ENCODE results near the gene TMEM92. TPM values are rescaled to one million over a fixed set of nuclear protein-coding genes. Genes with fewer than 3 reads are reported as not detected.

The TMEM92 gene
- total RNA-seq (1 to 10 TPM in 1 of 2 donors, under 1 TPM in 1; 0.94 to 1.4 TPM), polyA plus RNA-seq (10 to 100 TPM in 1 of 2 donors, not detected in 1; 12.4 TPM)
- long read RNA-seq, donor 1, partial matches to known transcripts, result 0 of 2 reads
- long read RNA-seq, donor 1, other reads (novel, unspliced or antisense), result 2 of 2 reads
- long read RNA-seq, donor 2, partial matches to known transcripts, result 0 of 2 reads
- long read RNA-seq, donor 2, other reads (novel, unspliced or antisense), result 0 of 2 reads

DNA sequence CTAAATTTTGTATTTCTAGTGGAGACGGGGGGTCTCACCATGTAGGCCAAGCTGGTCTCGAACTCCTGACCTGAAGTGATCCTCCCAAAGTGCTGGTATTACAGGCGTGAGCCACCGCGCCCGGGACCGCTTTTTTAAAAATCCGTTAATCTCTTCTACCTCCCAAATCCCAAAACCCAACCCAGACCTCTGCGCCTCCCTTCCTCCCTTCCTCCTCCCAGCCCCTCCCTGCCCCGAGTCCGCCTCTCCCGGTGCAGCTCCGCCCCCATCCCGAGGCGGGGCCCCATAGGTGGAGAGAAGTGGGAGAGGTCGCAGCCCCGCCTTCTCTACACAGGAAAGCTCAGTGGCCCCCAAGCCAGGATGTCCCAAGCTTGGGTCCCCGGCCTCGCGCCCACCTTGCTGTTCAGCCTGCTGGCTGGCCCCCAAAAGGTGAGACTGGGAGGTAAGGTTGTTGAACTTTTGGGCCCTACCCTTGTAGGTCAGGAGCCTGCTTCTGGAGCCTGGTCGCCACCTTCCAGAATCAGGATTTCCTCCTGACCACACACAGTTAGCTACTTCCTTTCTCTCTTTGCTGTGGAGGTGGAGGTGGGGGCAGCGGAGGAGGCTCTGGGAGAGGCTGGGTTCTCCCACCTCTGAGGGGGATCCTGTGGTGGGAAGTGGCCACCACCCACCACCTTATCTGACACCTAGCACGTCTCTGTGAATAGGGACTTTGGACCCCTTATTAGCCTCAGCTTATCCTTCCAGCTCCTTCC, at the start of gene TMEM92:
TSS of gene TMEM92 (plus strand) at position 325 of the 755 bp plus-strand sequence. CDS start at position 361, 36 bp downstream.
- Histone ChIP-seq H3K27ac (ENCODE audit: low read depth in 1 of 2, low read length in 2 of 2) (no peak within 1 kb of the TSS), H3K4me1 (ENCODE audit: control insufficient read depth in 1 of 2, insufficient read depth in 2 of 2, low read length in 2 of 2) (no peaks in the 10 kb centered on the region), H3K27me3 (ENCODE audit: control insufficient read depth in 1 of 2, insufficient read depth in 2 of 2, low read length in 1 of 2) (no peaks in the 10 kb centered on the region), H3K36me3 (ENCODE audit: control insufficient read depth in 1 of 2, insufficient read depth in 2 of 2, low read length in 1 of 2) (no peaks in the 10 kb centered on the region), H3K4me3 (ENCODE audit: low read length in 2 of 2) (peak within 1 kb of the TSS in 1 of 2 donors; percentile 10), H3K9me3 (ENCODE audit: control insufficient read depth, low read length) (no peaks in the 10 kb centered on the region)
- 29 to 31% methylated on average over 23 of the region's 23 CpGs for WGBS, 2 donors
- intact Hi-C loops (cut with DNase I), result no loop called here
- no peak for ATAC-seq (ENCODE audit: low FRiP score)
- DNase-seq, result peak in 1 of 2 donors; percentile 63

DNA sequence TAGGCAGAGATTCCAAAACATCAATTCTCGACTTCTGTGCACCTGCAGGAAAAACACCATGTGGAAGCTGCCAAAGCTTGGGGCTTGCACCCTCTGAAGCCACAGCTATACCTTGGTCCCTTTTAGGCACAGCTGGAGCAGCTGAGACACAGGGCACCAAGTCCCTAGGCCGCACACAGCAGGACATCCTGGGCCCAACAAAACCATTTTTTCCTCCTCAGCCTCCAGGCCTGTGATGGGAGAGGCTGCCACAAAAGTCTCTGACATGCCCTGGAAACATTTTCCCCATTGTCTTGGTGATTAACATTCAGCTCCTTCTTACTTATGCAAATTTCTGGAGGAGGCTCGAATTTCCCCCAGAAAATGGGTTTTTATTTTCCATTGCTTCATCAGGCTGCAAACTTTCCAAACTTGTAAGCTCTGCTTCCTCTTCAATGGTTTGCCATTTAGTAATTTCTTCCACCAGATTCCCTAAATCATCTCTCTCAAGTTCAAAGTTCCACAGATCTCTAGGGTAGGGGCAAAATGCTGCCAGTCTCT, 48.5 kb upstream of the TMEM92 start:
- no peaks in the 10 kb centered on the region for H3K36me3 ChIP-seq (ENCODE audit: control insufficient read depth in 1 of 2, insufficient read depth in 2 of 2, low read length in 1 of 2)
- intact Hi-C loops (cut with DNase I), result no loop called here
- DNase-seq (peak in 1 of 2 donors; percentile 17), ATAC-seq (ENCODE audit: low FRiP score) (no peak)
- H3K27ac ChIP-seq (ENCODE audit: low read depth in 1 of 2, low read length in 2 of 2), result no peak overlapping the region
- no peaks in the 10 kb centered on the region for H3K9me3 ChIP-seq (ENCODE audit: control insufficient read depth, low read length)
- WGBS, 2 donors, result 78 to 90% methylated on average over 3 of the region's 3 CpGs
- no peaks in the 10 kb centered on the region for H3K27me3 ChIP-seq (ENCODE audit: control insufficient read depth in 1 of 2, insufficient read depth in 2 of 2, low read length in 1 of 2)
- no peak overlapping the region for H3K4me3 ChIP-seq (ENCODE audit: low read length in 2 of 2)
- peaks cover 2 to 3% of the 10 kb centered on the region in 2 donors for H3K4me1 ChIP-seq (ENCODE audit: control insufficient read depth in 1 of 2, insufficient read depth in 2 of 2, low read length in 2 of 2)

DNA sequence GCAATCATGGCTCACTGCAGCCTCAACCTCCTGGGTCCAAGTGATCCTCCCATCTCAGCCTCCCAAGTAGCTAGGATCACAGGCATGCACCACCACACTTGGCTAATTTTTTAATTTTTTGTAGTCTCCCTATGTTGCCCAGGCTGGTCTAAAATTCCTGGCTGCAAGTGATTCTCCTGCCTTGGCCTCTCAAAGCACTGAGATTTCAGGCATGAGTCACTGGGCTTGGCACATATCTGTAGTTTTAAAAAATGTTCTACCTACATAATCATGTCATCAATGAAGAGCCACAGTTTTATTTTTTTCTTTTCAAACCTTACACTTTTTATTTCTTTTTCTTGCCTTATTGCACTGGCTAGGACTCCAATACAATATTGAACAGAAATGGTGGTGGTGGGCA, 39.7 kb upstream of the TMEM92 start:
- Histone ChIP-seq H3K27ac (ENCODE audit: low read depth in 1 of 2, low read length in 2 of 2) (no peak overlapping the region), H3K9me3 (ENCODE audit: control insufficient read depth, low read length) (no peaks in the 10 kb centered on the region), H3K36me3 (ENCODE audit: control insufficient read depth in 1 of 2, insufficient read depth in 2 of 2, low read length in 1 of 2) (no peaks in the 10 kb centered on the region), H3K4me1 (ENCODE audit: control insufficient read depth in 1 of 2, insufficient read depth in 2 of 2, low read length in 2 of 2) (peaks cover 0 to 4% of the 10 kb centered on the region in 2 donors), H3K4me3 (ENCODE audit: low read length in 2 of 2) (no peak overlapping the region), H3K27me3 (ENCODE audit: control insufficient read depth in 1 of 2, insufficient read depth in 2 of 2, low read length in 1 of 2) (no peaks in the 10 kb centered on the region)
- no peak for ATAC-seq (ENCODE audit: low FRiP score)
- intact Hi-C loops (cut with DNase I), result no loop called here
- DNase-seq, result no peak

DNA sequence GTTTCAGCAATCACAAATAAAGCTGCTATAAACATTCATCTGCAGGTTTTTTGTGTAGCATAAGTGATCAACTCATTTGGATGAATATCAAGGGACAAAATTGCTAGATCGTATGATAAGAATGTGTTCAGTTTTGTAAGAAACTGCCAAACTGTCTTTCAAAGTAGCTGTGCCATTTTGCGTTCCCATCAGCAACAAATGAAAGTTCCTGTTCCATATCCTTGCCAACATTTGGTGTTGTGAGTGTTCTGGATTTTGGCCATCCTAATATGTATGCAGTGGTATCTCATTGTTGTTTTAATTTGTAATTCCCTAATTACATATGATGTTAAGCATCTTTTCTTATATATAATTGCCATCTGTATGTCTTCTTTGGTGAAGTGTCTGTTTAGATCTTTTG, 36.4 kb upstream of the TMEM92 start:
- DNase-seq (no peak), ATAC-seq (ENCODE audit: low FRiP score) (no peak)
- WGBS, 2 donors, result 15 to 21% methylated on average over 2 of the region's 2 CpGs

DNA sequence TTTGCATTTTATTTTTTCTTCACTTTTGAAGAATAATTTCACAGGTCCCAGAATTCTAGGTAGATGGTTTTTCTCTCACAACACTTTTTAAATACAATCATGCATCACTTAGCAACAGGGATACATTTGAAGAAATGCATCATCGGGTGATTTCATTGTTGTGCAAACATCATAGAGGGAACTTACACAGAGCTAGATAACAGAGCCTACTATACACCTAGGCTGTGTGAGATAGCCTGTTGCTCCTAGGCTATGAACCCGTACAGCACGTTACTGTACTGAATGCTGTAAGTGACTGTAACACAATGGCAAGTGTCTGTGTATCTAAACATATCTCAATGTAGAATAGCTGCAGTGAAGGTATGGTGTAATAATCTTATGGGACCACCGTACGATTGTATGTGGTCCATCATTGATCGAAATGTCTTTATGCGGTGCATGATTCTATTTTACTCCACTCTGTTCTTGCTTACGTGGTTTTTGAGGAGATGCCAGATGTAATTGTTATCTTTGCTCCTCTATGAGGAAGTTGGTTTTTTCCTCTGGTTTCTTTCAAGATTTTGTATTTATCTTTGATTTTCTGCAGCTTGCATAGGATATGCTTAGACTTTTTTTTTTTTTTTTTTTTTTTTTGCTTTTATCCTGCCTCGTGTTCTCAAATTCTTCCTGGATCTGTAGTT, 35.5 kb upstream of the TMEM92 start:
- DNase-seq (no peak), ATAC-seq (ENCODE audit: low FRiP score) (no peak)
- Histone ChIP-seq H3K36me3 (ENCODE audit: control insufficient read depth in 1 of 2, insufficient read depth in 2 of 2, low read length in 1 of 2) (no peaks in the 10 kb centered on the region), H3K4me3 (ENCODE audit: low read length in 2 of 2) (no peak overlapping the region), H3K27me3 (ENCODE audit: control insufficient read depth in 1 of 2, insufficient read depth in 2 of 2, low read length in 1 of 2) (no peaks in the 10 kb centered on the region), H3K4me1 (ENCODE audit: control insufficient read depth in 1 of 2, insufficient read depth in 2 of 2, low read length in 2 of 2) (peaks cover 0 to 5% of the 10 kb centered on the region in 2 donors), H3K27ac (ENCODE audit: low read depth in 1 of 2, low read length in 2 of 2) (no peak overlapping the region), H3K9me3 (ENCODE audit: control insufficient read depth, low read length) (no peaks in the 10 kb centered on the region)
- 36 to 38% methylated on average over 9 of the region's 9 CpGs for WGBS, 2 donors
- intact Hi-C loops (cut with DNase I), result no loop called here

More for the DNA sequence above, 36.4 kb upstream of the TMEM92 start:
- intact Hi-C loops (cut with DNase I), result no loop called here
- Histone ChIP-seq H3K4me1 (ENCODE audit: control insufficient read depth in 1 of 2, insufficient read depth in 2 of 2, low read length in 2 of 2) (peaks cover 0 to 5% of the 10 kb centered on the region in 2 donors), H3K27me3 (ENCODE audit: control insufficient read depth in 1 of 2, insufficient read depth in 2 of 2, low read length in 1 of 2) (no peaks in the 10 kb centered on the region), H3K36me3 (ENCODE audit: control insufficient read depth in 1 of 2, insufficient read depth in 2 of 2, low read length in 1 of 2) (no peaks in the 10 kb centered on the region), H3K9me3 (ENCODE audit: control insufficient read depth, low read length) (no peaks in the 10 kb centered on the region), H3K27ac (ENCODE audit: low read depth in 1 of 2, low read length in 2 of 2) (no peak overlapping the region), H3K4me3 (ENCODE audit: low read length in 2 of 2) (no peak overlapping the region)

DNA sequence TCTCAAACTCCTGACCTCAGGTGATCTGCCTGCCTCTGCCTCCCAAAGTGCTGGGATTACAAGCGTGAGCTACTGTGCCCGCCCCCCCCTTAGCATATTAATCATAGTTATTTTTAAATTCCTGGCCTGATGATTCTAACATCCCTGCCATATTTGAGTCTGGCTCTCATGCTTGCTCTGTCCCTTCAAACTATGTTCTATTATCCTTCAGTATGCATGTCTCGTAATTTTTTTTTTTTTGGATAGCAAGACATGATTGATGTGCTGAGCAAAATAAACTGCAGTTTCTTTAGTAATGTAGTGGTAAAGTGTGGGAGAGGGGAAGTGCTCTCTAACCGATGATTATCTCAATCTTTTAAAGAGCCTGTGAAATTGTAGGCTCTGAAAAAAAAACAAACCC, 34.3 kb upstream of the TMEM92 start:
- DNase-seq, result no peak
- Histone ChIP-seq H3K9me3 (ENCODE audit: control insufficient read depth, low read length) (no peaks in the 10 kb centered on the region), H3K27ac (ENCODE audit: low read depth in 1 of 2, low read length in 2 of 2) (no peak overlapping the region)

DNA sequence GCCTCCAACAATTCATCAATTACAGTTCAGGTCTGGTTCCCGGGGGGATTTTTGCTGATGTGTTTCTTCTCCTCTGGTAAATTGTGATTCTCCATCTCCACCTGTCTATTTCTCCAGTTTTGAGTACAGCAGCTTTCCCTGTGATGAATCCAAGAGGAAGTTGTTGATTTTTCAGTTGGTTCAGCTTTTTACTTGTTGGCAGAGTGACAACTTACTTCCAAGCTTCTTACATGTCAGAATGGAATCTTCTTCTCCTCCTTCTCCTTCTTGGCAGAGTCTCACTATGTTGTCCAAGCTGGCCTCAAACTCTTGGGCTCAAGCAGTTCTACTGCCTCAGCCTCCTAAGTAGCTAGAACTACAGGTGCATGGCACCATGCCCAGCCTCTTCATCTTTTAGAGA, 33.4 kb upstream of the TMEM92 start:
- H3K27ac ChIP-seq (ENCODE audit: low read depth in 1 of 2, low read length in 2 of 2), result no peak overlapping the region
- DNase-seq, result no peak

More for the DNA sequence above, 34.3 kb upstream of the TMEM92 start:
- intact Hi-C loops (cut with DNase I), result no loop called here
- Histone ChIP-seq H3K4me3 (ENCODE audit: low read length in 2 of 2) (no peak overlapping the region), H3K27me3 (ENCODE audit: control insufficient read depth in 1 of 2, insufficient read depth in 2 of 2, low read length in 1 of 2) (no peaks in the 10 kb centered on the region), H3K4me1 (ENCODE audit: control insufficient read depth in 1 of 2, insufficient read depth in 2 of 2, low read length in 2 of 2) (peaks cover 0 to 5% of the 10 kb centered on the region in 2 donors), H3K36me3 (ENCODE audit: control insufficient read depth in 1 of 2, insufficient read depth in 2 of 2, low read length in 1 of 2) (no peaks in the 10 kb centered on the region)
- WGBS, 2 donors, result 9 to 16% methylated on average over 4 of the region's 4 CpGs
- no peak for ATAC-seq (ENCODE audit: low FRiP score)

DNA sequence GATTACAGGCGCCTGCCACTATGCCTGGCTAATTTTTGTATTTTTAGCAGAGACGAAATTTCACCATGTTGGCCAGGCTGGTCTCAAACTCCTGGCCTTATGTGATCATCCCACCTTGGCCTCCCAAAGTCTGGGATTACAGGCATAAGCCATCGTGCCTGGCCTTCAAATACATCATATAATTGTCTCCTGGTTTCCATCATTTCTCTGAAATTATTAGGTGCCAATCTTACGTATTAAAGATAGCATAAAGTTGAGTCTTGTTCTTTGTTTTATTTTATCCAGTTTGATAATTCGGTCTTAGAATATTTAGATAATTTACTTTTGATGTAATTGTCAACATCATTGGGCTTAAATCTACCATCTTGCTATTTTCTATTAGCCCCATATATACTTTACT, 32.8 kb upstream of the TMEM92 start:
- intact Hi-C loops (cut with DNase I), result no loop called here
- 76 to 84% methylated on average over 5 of the region's 5 CpGs for WGBS, 2 donors
- peaks cover 0 to 5% of the 10 kb centered on the region in 2 donors for H3K4me1 ChIP-seq (ENCODE audit: control insufficient read depth in 1 of 2, insufficient read depth in 2 of 2, low read length in 2 of 2)
- H3K27me3 ChIP-seq (ENCODE audit: control insufficient read depth in 1 of 2, insufficient read depth in 2 of 2, low read length in 1 of 2), result no peaks in the 10 kb centered on the region
- H3K4me3 ChIP-seq (ENCODE audit: low read length in 2 of 2), result no peak overlapping the region
- no peaks in the 10 kb centered on the region for H3K36me3 ChIP-seq (ENCODE audit: control insufficient read depth in 1 of 2, insufficient read depth in 2 of 2, low read length in 1 of 2)
- DNase-seq, result no peak
- ATAC-seq (ENCODE audit: low FRiP score), result no peak
- no peaks in the 10 kb centered on the region for H3K9me3 ChIP-seq (ENCODE audit: control insufficient read depth, low read length)
- no peak overlapping the region for H3K27ac ChIP-seq (ENCODE audit: low read depth in 1 of 2, low read length in 2 of 2)

More for the DNA sequence above, 33.4 kb upstream of the TMEM92 start:
- no peak for ATAC-seq (ENCODE audit: low FRiP score)
- 93 to 100% methylated on average over 1 of the region's 1 CpG for WGBS, 2 donors
- H3K9me3 ChIP-seq (ENCODE audit: control insufficient read depth, low read length), result no peaks in the 10 kb centered on the region
- H3K27me3 ChIP-seq (ENCODE audit: control insufficient read depth in 1 of 2, insufficient read depth in 2 of 2, low read length in 1 of 2), result no peaks in the 10 kb centered on the region
- intact Hi-C loops (cut with DNase I), result no loop called here
- no peaks in the 10 kb centered on the region for H3K36me3 ChIP-seq (ENCODE audit: control insufficient read depth in 1 of 2, insufficient read depth in 2 of 2, low read length in 1 of 2)
- no peak overlapping the region for H3K4me3 ChIP-seq (ENCODE audit: low read length in 2 of 2)
- peaks cover 0 to 5% of the 10 kb centered on the region in 2 donors for H3K4me1 ChIP-seq (ENCODE audit: control insufficient read depth in 1 of 2, insufficient read depth in 2 of 2, low read length in 2 of 2)
